Duodenal mucosa (tissue), 2 donors: ENCODE data around the gene PMAIP1.

ENCODE experiments used
- H3K27ac ChIP-seq: one replicate; pipeline ENCODE4 v1.7.0; 2013; ENCODE audit warnings: low read depth, low read length
- H3K27me3 ChIP-seq, 2 donors: one replicate each; pipeline ENCODE4 v1.7.0; 2013; ENCODE audit warnings: low read length in 2 of 2, control low read depth in 1 of 2; ENCODE audit not compliant: insufficient read depth in 2 of 2, control insufficient read depth in 1 of 2
- H3K36me3 ChIP-seq, 2 donors: one replicate each; pipeline ENCODE4 v1.7.0; 2013; ENCODE audit warnings: low read length in 2 of 2, control low read depth in 1 of 2; ENCODE audit not compliant: insufficient read depth in 2 of 2, control insufficient read depth in 1 of 2
- H3K4me1 ChIP-seq, 2 donors: one replicate each; pipeline ENCODE4 v1.7.0; 2013; ENCODE audit warnings: low read length in 2 of 2, control low read depth in 1 of 2; ENCODE audit not compliant: insufficient read depth in 2 of 2, control insufficient read depth in 1 of 2
- H3K4me3 ChIP-seq, 2 donors: one replicate each; pipeline ENCODE4 v1.7.0; 2013; ENCODE audit warnings: low read length in 2 of 2, low read depth in 1 of 2
- H3K9ac ChIP-seq, 2 donors: one replicate each; pipeline ENCODE4 v1.7.0; 2013; ENCODE audit warnings: low read length in 2 of 2, low read depth in 1 of 2
- H3K9me3 ChIP-seq, 2 donors: one replicate each; pipeline ENCODE4 v1.7.0; 2013; ENCODE audit warnings: low read length in 2 of 2, control low read depth in 1 of 2; ENCODE audit not compliant: control insufficient read depth in 1 of 2

Gene PMAIP1

GRCh38 chr18:59867337-59868104 lies 32.3 kb upstream of the PMAIP1 start:
- Histone ChIP-seq H3K4me1 (peaks cover 7 to 17% of the 10 kb centered on the region in 2 donors), H3K4me3 (no peak overlapping the region), H3K27me3 (no peaks in the 10 kb centered on the region), H3K36me3 (no peaks in the 10 kb centered on the region), H3K27ac (no peak overlapping the region), H3K9me3 (no peaks in the 10 kb centered on the region), H3K9ac (no peak overlapping the region)

- Histone ChIP-seq H3K27me3 (no peaks in the 10 kb centered on the region), H3K4me1 (peaks cover 4 to 8% of the 10 kb centered on the region in 2 donors), H3K9ac (no peak overlapping the region), H3K9me3 (no peaks in the 10 kb centered on the region), H3K27ac (no peak overlapping the region), H3K36me3 (no peaks in the 10 kb centered on the region), H3K4me3 (no peak overlapping the region)
These were observed 29.1 kb upstream of the PMAIP1 start for GRCh38 chr18:59870623-59871130.

- peaks cover 0 to 2% of the 10 kb centered on the region in 2 donors for H3K4me1 ChIP-seq
- no peaks in the 10 kb centered on the region for H3K27me3 ChIP-seq
- no peak overlapping the region for H3K27ac ChIP-seq
- H3K4me3 ChIP-seq, result no peak overlapping the region
- no peaks in the 10 kb centered on the region for H3K9me3 ChIP-seq
- H3K36me3 ChIP-seq, result no peaks in the 10 kb centered on the region
- no peak overlapping the region for H3K9ac ChIP-seq
These were observed 28.0 kb upstream of the PMAIP1 start for GRCh38 chr18:59871711-59872362.

GRCh38 chr18:59873641-59874040 lies 26.2 kb upstream of the PMAIP1 start:
- Histone ChIP-seq H3K4me1 (no peaks in the 10 kb centered on the region), H3K9ac (no peak overlapping the region), H3K27ac (no peak overlapping the region)

GRCh38 chr18:59874166-59874565 lies 25.6 kb upstream of the PMAIP1 start:
- no peaks in the 10 kb centered on the region for H3K36me3 ChIP-seq
- H3K4me1 ChIP-seq, result no peaks in the 10 kb centered on the region
- H3K4me3 ChIP-seq, result no peak overlapping the region
- no peak overlapping the region for H3K27ac ChIP-seq
- H3K27me3 ChIP-seq, result no peaks in the 10 kb centered on the region
- H3K9ac ChIP-seq, result no peak overlapping the region
- no peaks in the 10 kb centered on the region for H3K9me3 ChIP-seq

More at GRCh38 chr18:59873641-59874040, 26.2 kb upstream of the PMAIP1 start:
- Histone ChIP-seq H3K9me3 (no peaks in the 10 kb centered on the region), H3K27me3 (no peaks in the 10 kb centered on the region), H3K36me3 (no peaks in the 10 kb centered on the region), H3K4me3 (no peak overlapping the region)

GRCh38 chr18:59876310-59876626 lies 23.5 kb upstream of the PMAIP1 start:
- peaks cover 0 to 4% of the 10 kb centered on the region in 2 donors for H3K4me1 ChIP-seq
- H3K27me3 ChIP-seq, result no peaks in the 10 kb centered on the region
- H3K9me3 ChIP-seq, result no peaks in the 10 kb centered on the region
- no peaks in the 10 kb centered on the region for H3K36me3 ChIP-seq
- H3K4me3 ChIP-seq, result no peak overlapping the region
- H3K27ac ChIP-seq, result no peak overlapping the region
- H3K9ac ChIP-seq, result no peak overlapping the region

- H3K4me3 ChIP-seq, result no peak overlapping the region
- H3K9ac ChIP-seq, result no peak overlapping the region
- no peaks in the 10 kb centered on the region for H3K27me3 ChIP-seq
- peaks cover 10 to 15% of the 10 kb centered on the region in 2 donors for H3K4me1 ChIP-seq
- H3K27ac ChIP-seq, result no peak overlapping the region
- no peaks in the 10 kb centered on the region for H3K9me3 ChIP-seq
- H3K36me3 ChIP-seq, result no peaks in the 10 kb centered on the region
These were observed 22.4 kb upstream of the PMAIP1 start for GRCh38 chr18:59877361-59877760.

- H3K36me3 ChIP-seq, result no peaks in the 10 kb centered on the region
- H3K4me3 ChIP-seq, result no peak overlapping the region
- H3K27me3 ChIP-seq, result no peaks in the 10 kb centered on the region
- no peak overlapping the region for H3K9ac ChIP-seq
- H3K27ac ChIP-seq, result no peak overlapping the region
- peaks cover 13 to 19% of the 10 kb centered on the region in 2 donors for H3K4me1 ChIP-seq
- H3K9me3 ChIP-seq, result no peaks in the 10 kb centered on the region
These were observed 21.2 kb upstream of the PMAIP1 start for GRCh38 chr18:59878644-59879043.

- Histone ChIP-seq H3K4me3 (peak overlapping the region; percentile 23 to 40), H3K9me3 (no peaks in the 10 kb centered on the region), H3K9ac (peak overlapping the region in 1 of 2 donors; percentile 15), H3K27me3 (no peaks in the 10 kb centered on the region), H3K36me3 (no peaks in the 10 kb centered on the region), H3K27ac (no peak overlapping the region), H3K4me1 (peaks cover 18 to 24% of the 10 kb centered on the region in 2 donors)
These were observed 17.8 kb upstream of the PMAIP1 start for GRCh38 chr18:59881728-59882656.
